PFSK-1 (cell line): ENCODE results near the gene SIRT2. TPM values are rescaled to one million over a fixed set of nuclear protein-coding genes. Genes with fewer than 3 reads are reported as not detected.

ENCODE experiments used
- FOXP2 ChIP-seq: optimal IDR thresholded peaks from 2 replicates; pipeline ENCODE3; 2011; ENCODE audit warnings: borderline replicate concordance, control low read depth, inconsistent platforms; ENCODE audit not compliant: insufficient read depth; ENCODE audit errors: extremely low read length, extremely low read depth
- POLR2AphosphoS5 ChIP-seq: IDR thresholded peaks from 2 replicates; pipeline ENCODE4 v1.6.1; 2012; ENCODE audit warnings: low read depth, mild to moderate bottlenecking, control low read depth, low read length, moderate library complexity
- REST ChIP-seq, 2 experiments: IDR thresholded peaks; 2 replicates each; pipeline versions ENCODE4 v1.6.1 to v1.8.0; 2011 to 2012; ENCODE audit warnings: low read depth in 2 of 2, low read length in 2 of 2, control low read depth in 1 of 2, inconsistent platforms in 1 of 2, mild to moderate bottlenecking in 1 of 2, moderate library complexity in 1 of 2; ENCODE audit not compliant: insufficient read depth in 1 of 2
- SIN3A ChIP-seq: IDR thresholded peaks from 2 replicates; pipeline ENCODE4 v1.6.1; 2012; ENCODE audit warnings: mild to moderate bottlenecking, low read length, moderate library complexity, borderline replicate concordance; ENCODE audit not compliant: insufficient read depth
- TAF1 ChIP-seq: IDR thresholded peaks from 2 replicates; pipeline ENCODE4 v1.6.1; 2012; ENCODE audit warnings: low read length, control low read depth, borderline replicate concordance; ENCODE audit not compliant: insufficient read depth
- polyA plus RNA-seq: library from polyadenylated mRNA; unstranded; fragments of >200 nt; gene quantifications from one replicate; pipeline ENCODE4 v1.2.1, GENCODE V29; 2012; ENCODE audit warnings: low read depth, missing spikeins; ENCODE audit not compliant: insufficient read length

The SIRT2 gene
- polyA plus RNA-seq = 208 TPM

GRCh38 chr19:38899447-38900201, at the start of gene SIRT2, which contains the start of gene NFKBIB:
TSS of gene SIRT2 (minus strand) at chr19:38899618. CDS start at chr19:38899521, 97 bp downstream.
TSS of gene NFKBIB (plus strand) at chr19:38899969. CDS start at chr19:38900033, 64 bp downstream.
- TF ChIP-seq TAF1 (peak; percentile 60; the same call in 1 of the 2 replicates), REST (IDR thresholded peaks at IDR 0.05; ENCODE audit: insufficient read depth in 1 of 2, low read depth in 2 of 2, low read length in 2 of 2) (no peak), FOXP2 (peak; percentile 87), POLR2AphosphoS5 (peak; percentile 43; the same call in 1 of the 2 replicates), SIN3A (peak; percentile 70; the same call in 1 of the 2 replicates)

GRCh38 chr19:38946229-38947010, 47.0 kb upstream of the SIRT2 start:
- TF ChIP-seq FOXP2 (no peak), REST (IDR thresholded peaks at IDR 0.05; ENCODE audit: insufficient read depth in 1 of 2, low read depth in 2 of 2, low read length in 2 of 2) (peak; percentile 72 to 84)

- TF ChIP-seq REST (IDR thresholded peaks at IDR 0.05; ENCODE audit: insufficient read depth in 1 of 2, low read depth in 2 of 2, low read length in 2 of 2) = no peak
- TF ChIP-seq POLR2AphosphoS5 = no peak
- no peak for TF ChIP-seq FOXP2
- TF ChIP-seq TAF1 = no peak
- no peak for TF ChIP-seq SIN3A
Measured at GRCh38 chr19:38945562-38946228, 46.3 kb upstream of the SIRT2 start.

GRCh38 chr19:38944981-38945506, 45.6 kb upstream of the SIRT2 start:
- TF ChIP-seq POLR2AphosphoS5 (no peak), TAF1 (no peak), SIN3A (no peak), FOXP2 (no peak), REST (IDR thresholded peaks at IDR 0.05; ENCODE audit: insufficient read depth in 1 of 2, low read depth in 2 of 2, low read length in 2 of 2) (no peak)
